GM12891 (cell line): ENCODE data around the gene A4GALT.

Source experiments
- POLR2A ChIP-seq: IDR thresholded peaks from 2 replicates; pipeline ENCODE4 v1.6.1; 2011; ENCODE audit warnings: low read depth, low read length, control low read depth
- POLR2AphosphoS5 ChIP-seq: IDR thresholded peaks from 2 replicates; pipeline ENCODE4 v1.6.1; 2011; ENCODE audit warnings: low read depth, low read length, control low read depth
- POU2F2 ChIP-seq: IDR thresholded peaks from 2 replicates; pipeline ENCODE4 v1.6.1; 2011; ENCODE audit warnings: low read depth, mild to moderate bottlenecking, control low read depth, low read length, moderate library complexity
- SPI1 ChIP-seq: IDR thresholded peaks from 2 replicates; pipeline ENCODE4 v1.6.1; 2011; ENCODE audit warnings: low read depth, low read length, control low read depth
- TAF1 ChIP-seq: IDR thresholded peaks from 2 replicates; pipeline ENCODE4 v1.6.1; 2011; ENCODE audit warnings: low read depth, low read length, control low read depth

GRCh38 chr22:42673898-42674401 lies 46.7 kb downstream of the A4GALT start:
- TF ChIP-seq POLR2A (no peak), POU2F2 (no peak), POLR2AphosphoS5 (no peak), SPI1 (peak; percentile 23; the same call in 1 of the 2 replicates), TAF1 (no peak)
